ENCODE results near the gene RRBP1.

The RRBP1 gene

DNA sequence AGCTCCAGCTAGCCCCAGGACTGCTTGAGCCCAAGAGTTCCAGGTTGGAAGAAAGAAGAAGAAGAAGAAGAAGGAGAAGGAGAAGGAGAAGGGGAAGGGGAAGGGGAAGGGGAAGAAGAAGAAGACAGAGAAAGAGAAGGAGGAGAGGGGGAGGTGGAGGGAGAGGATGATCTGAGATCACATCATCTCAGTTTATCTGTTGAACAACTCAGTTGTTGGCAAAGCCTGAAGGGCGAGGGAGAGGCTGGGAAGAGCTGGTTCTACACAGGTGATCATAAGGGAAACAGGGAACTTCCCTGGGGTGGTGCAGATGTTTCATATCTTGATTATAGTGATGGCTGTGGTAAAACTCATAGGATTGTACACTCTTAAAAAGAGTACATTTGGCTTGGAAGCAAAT lies 3.1 kb upstream of the RRBP1 start:
- no peak overlapping the region for H3K4me3 ChIP-seq (ENCODE audit: low read depth in 1 of 2, low read length in 2 of 2)
- peaks cover 45% of the 10 kb centered on the region for H3K27me3 ChIP-seq (ENCODE audit: insufficient read depth, low read length, poor library complexity)
- DNase-seq (no peak), ATAC-seq (ENCODE audit: insufficient read depth, low read depth) (no peak)
- no peak overlapping the region for H2AFZ ChIP-seq (ENCODE audit: low read depth, low read length)
- H3K4me1 ChIP-seq (ENCODE audit: insufficient read depth, low read length), result peaks cover 16% of the 10 kb centered on the region
- no peaks in the 10 kb centered on the region for H3K9me3 ChIP-seq (ENCODE audit: insufficient read depth, low read length, severe bottlenecking)
- peaks cover 3% of the 10 kb centered on the region; the same call in 1 of the 2 replicates for H3K36me3 ChIP-seq (ENCODE audit: insufficient read depth, low read length)
- no peak overlapping the region for H3K4me2 ChIP-seq (ENCODE audit: insufficient read depth, low read length)
- no peak overlapping the region for H3K9ac ChIP-seq (ENCODE audit: low read depth, low read length)
- peaks cover 14% of the 10 kb centered on the region for H3K79me2 ChIP-seq (ENCODE audit: insufficient read depth, low read length)
- H4K20me1 ChIP-seq (ENCODE audit: insufficient read depth, low read length), result peaks cover 7% of the 10 kb centered on the region
- no peak overlapping the region for H3K27ac ChIP-seq (ENCODE audit: low read length)
- TF ChIP-seq, protein P1, sequence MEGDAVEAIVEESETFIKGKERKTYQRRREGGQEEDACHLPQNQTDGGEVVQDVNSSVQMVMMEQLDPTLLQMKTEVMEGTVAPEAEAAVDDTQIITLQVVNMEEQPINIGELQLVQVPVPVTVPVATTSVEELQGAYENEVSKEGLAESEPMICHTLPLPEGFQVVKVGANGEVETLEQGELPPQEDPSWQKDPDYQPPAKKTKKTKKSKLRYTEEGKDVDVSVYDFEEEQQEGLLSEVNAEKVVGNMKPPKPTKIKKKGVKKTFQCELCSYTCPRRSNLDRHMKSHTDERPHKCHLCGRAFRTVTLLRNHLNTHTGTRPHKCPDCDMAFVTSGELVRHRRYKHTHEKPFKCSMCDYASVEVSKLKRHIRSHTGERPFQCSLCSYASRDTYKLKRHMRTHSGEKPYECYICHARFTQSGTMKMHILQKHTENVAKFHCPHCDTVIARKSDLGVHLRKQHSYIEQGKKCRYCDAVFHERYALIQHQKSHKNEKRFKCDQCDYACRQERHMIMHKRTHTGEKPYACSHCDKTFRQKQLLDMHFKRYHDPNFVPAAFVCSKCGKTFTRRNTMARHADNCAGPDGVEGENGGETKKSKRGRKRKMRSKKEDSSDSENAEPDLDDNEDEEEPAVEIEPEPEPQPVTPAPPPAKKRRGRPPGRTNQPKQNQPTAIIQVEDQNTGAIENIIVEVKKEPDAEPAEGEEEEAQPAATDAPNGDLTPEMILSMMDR (IDR thresholded peaks at IDR 0.05; ENCODE audit: borderline replicate concordance, extremely low read depth, low read length, poor library complexity, severe bottlenecking), result no peak
- TF ChIP-seq EZH2 (IDR thresholded peaks at IDR 0.05; ENCODE audit: borderline replicate concordance, low read depth, low read length, severe bottlenecking), result no peak

DNA sequence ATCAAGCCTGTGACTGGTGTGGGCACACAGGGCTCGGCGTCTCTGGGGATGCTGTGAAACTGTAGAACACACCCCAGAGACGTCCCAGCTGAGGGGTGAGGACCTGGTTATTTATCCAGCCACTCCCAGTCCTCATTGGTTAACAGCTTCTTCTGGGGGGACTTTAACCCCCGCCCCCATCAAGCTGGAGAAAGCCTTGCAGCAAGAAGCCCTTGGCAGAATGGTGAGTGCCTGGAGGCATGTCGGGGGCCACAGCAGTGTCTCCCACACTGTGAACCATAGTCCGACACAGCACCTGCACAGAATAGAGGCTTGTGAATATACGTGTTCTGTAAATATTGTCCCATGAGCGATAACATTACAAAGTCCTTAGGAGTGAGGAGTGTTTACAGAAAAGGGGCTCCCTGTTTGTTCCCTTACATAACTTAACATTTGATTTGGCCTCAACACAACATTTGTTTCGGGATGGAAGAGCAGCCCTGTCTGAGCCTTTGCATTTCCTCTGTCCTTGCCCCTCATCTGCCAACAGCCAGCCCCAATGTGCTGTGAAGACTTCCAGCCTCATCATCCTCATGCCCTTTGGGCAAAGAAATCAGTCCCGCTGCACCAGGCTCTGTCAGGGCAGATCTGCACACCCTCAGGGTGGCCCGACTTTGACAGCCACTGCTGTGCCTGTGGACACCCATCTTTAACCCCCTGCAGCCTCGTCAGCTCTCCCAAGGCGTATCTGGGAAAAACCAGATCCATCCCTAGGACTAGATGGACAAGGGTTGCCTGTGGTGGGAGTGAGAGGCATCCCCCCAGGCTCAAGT lies 2.2 kb upstream of the RRBP1 start:
- Histone ChIP-seq H3K4me3 (ENCODE audit: low read depth in 1 of 2, low read length in 2 of 2) (no peak overlapping the region), H3K27ac (ENCODE audit: low read length) (no peak overlapping the region), H3K4me2 (ENCODE audit: insufficient read depth, low read length) (no peak overlapping the region), H3K4me1 (ENCODE audit: insufficient read depth, low read length) (peaks cover 24% of the 10 kb centered on the region), H3K9me3 (ENCODE audit: insufficient read depth, low read length, severe bottlenecking) (no peaks in the 10 kb centered on the region), H3K36me3 (ENCODE audit: insufficient read depth, low read length) (peaks cover 9% of the 10 kb centered on the region; the same call in 1 of the 2 replicates), H2AFZ (ENCODE audit: low read depth, low read length) (no peak overlapping the region), H4K20me1 (ENCODE audit: insufficient read depth, low read length) (peaks cover 15% of the 10 kb centered on the region), H3K27me3 (ENCODE audit: insufficient read depth, low read length, poor library complexity) (peaks cover 40% of the 10 kb centered on the region), H3K9ac (ENCODE audit: low read depth, low read length) (no peak overlapping the region), H3K79me2 (ENCODE audit: insufficient read depth, low read length) (peaks cover 23% of the 10 kb centered on the region)
- TF ChIP-seq, protein P1 (IDR thresholded peaks at IDR 0.05; ENCODE audit: borderline replicate concordance, extremely low read depth, low read length, poor library complexity, severe bottlenecking), result no peak
- TF ChIP-seq EZH2 (IDR thresholded peaks at IDR 0.05; ENCODE audit: borderline replicate concordance, low read depth, low read length, severe bottlenecking), result no peak
- no peak for ATAC-seq (ENCODE audit: insufficient read depth, low read depth)
- no peak for DNase-seq

DNA sequence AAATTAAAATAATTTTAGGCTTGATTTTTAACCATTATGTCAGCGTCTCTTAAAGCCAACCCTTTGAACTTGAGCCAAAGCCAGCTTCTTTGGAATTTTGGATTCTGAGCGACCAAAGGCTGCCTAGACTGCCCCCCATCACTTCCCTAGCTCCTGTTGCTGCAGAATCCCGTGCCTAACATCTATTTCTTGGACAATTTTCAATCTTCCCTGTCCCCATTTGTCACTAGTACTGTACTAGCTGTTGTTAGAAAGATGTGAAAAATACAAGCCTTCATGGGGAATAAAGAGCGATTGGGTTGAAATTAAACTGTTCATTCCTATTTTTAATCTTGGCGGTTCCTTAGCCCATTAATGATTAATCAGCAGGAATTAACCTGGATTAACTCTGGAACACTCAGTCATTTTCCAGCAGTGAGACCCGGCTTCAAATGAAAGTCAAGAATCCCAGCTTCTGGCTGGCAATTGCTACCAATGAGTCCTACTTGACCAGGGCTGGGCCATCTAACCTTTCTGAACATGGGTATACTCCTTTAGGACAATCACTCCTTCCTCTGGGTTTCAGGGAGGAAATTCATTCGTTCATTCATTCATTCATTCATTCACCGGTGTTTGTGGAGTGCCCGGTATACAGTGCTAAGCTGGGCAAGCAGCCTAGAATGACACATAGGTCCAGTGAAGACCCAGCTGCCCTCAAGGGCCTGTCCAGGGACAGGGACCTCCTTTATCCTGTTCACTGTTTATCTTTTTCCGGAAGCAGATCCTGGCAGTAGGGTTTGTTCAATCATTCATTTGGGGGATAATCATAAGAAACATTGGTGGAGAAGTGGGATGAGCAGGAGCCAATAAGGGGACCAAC lies 1.4 kb upstream of the RRBP1 start:
- peak overlapping the region; percentile 78 for H3K4me2 ChIP-seq (ENCODE audit: insufficient read depth, low read length)
- no peak overlapping the region for H3K9ac ChIP-seq (ENCODE audit: low read depth, low read length)
- H2AFZ ChIP-seq (ENCODE audit: low read depth, low read length), result peak overlapping the region; percentile 94; the same call in 1 of the 2 replicates

More for the DNA sequence above, 1.4 kb upstream of the RRBP1 start:
- Histone ChIP-seq H3K4me1 (ENCODE audit: insufficient read depth, low read length) (peaks cover 32% of the 10 kb centered on the region), H4K20me1 (ENCODE audit: insufficient read depth, low read length) (peaks cover 20% of the 10 kb centered on the region), H3K36me3 (ENCODE audit: insufficient read depth, low read length) (peaks cover 9% of the 10 kb centered on the region; the same call in 1 of the 2 replicates), H3K4me3 (ENCODE audit: low read depth in 1 of 2, low read length in 2 of 2) (no peak overlapping the region), H3K27ac (ENCODE audit: low read length) (no peak overlapping the region), H3K9me3 (ENCODE audit: insufficient read depth, low read length, severe bottlenecking) (no peaks in the 10 kb centered on the region), H3K79me2 (ENCODE audit: insufficient read depth, low read length) (peaks cover 31% of the 10 kb centered on the region), H3K27me3 (ENCODE audit: insufficient read depth, low read length, poor library complexity) (peaks cover 36% of the 10 kb centered on the region)
- DNase-seq, result no peak
- no peak for ATAC-seq (ENCODE audit: insufficient read depth, low read depth)
- TF ChIP-seq EZH2 (IDR thresholded peaks at IDR 0.05; ENCODE audit: borderline replicate concordance, low read depth, low read length, severe bottlenecking), result no peak
- TF ChIP-seq, protein P1 (IDR thresholded peaks at IDR 0.05; ENCODE audit: borderline replicate concordance, extremely low read depth, low read length, poor library complexity, severe bottlenecking), result no peak
